ENCODE measurements around the gene ROS1.

DNA sequence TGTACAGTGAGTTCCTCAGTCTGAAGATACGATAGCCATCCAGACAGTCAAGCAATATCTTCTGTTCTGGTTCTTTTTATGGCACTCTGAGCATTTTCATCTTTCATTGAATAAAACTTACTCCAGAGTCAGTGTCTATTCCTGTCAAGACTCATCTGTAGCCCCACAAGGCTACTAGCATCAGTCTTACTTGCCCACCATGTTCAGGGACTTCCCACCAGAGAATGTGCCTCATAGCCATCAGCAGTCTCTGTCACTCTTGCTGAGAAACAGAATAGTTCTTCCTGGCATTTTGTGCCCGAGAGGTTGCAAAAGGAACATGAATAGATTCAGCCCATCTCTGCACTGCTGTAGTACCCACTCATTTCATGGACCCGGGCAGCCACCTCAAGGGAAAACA is 44.0 kb upstream of the ROS1 start:
- TF ChIP-seq, protein P1, sequence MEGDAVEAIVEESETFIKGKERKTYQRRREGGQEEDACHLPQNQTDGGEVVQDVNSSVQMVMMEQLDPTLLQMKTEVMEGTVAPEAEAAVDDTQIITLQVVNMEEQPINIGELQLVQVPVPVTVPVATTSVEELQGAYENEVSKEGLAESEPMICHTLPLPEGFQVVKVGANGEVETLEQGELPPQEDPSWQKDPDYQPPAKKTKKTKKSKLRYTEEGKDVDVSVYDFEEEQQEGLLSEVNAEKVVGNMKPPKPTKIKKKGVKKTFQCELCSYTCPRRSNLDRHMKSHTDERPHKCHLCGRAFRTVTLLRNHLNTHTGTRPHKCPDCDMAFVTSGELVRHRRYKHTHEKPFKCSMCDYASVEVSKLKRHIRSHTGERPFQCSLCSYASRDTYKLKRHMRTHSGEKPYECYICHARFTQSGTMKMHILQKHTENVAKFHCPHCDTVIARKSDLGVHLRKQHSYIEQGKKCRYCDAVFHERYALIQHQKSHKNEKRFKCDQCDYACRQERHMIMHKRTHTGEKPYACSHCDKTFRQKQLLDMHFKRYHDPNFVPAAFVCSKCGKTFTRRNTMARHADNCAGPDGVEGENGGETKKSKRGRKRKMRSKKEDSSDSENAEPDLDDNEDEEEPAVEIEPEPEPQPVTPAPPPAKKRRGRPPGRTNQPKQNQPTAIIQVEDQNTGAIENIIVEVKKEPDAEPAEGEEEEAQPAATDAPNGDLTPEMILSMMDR (IDR thresholded peaks at IDR 0.05): no peak
- TF ChIP-seq POLR2A (IDR thresholded peaks at IDR 0.05): no peak
